ENCODE data around the gene ENPP3. TPM values are rescaled to one million over a fixed set of nuclear protein-coding genes. Genes with fewer than 3 reads are reported as not detected.

Gene ENPP3
- total and polyA plus RNA-seq, 2 of the 13 experiments (the other 11 are each of a cell fraction or from before 2014, with no cell fraction given): 40.0 to 75.4 TPM

DNA sequence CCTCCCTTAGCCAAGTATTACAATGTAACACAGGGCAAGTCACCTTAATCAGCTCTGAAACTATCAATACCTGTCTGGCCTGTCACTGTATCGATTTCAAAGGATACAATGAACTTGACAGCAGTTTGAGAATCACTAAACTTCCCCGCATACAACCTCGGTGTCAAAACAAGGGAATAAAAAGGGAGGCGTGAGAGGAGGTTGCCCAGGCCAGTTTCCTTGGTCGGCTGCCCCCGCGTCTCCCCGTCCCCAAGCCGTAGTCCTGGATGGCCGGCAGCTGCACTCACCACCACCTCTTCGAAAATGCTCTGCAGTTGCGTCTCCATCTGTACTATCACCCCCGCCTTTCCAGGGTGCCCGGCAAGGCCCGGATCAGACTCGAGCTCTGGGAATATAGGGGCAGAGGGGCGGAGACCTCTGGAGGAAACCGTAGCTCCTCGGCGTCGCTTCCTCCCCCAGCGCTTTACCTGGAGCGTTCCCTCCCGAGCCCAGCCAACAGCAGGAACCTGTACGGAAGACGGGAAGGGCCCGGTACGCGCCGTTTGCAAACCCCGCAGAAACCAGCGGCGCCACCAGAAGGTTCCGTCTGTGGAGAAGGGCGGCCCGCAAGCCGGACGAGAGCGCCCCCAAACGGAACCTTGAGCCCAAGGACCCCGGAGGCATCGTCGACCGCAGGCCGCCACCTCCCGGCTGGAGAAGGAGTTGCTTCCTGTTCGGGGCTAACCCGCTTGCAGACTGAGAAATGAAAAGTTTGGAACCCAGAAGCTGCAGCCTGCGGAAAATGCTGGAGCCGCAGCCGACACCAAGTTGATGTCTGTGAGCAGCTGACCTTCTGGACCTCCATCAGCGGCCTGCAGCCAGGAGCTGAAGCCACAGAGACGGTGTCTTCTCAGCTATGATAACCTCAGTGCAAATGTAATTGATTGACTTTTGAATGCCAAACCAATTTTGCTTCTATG lies 9.1 kb upstream of the ENPP3 start, which contains the start of gene MED23 (continued):
- TF ChIP-seq ZNF646 (CRISPR knock-in tag; IDR thresholded peaks at IDR 0.05) (peak; percentile 78), ZMYM4 (CRISPR knock-in tag; IDR thresholded peaks at IDR 0.05) (peak; percentile 100), MYPOP (CRISPR knock-in tag; IDR thresholded peaks at IDR 0.05) (peak; percentile 96), ZNF761 (CRISPR knock-in tag; conservative IDR thresholded peaks at IDR 0.05) (peak; percentile 100), SP1 (IDR thresholded peaks at IDR 0.05) (no peak), SP1 (CRISPR knock-in tag; IDR thresholded peaks at IDR 0.05) (peak; percentile 95), RBFOX2 (IDR thresholded peaks at IDR 0.05; ENCODE audit: low read depth, low read length) (peak; percentile 80), ZNF224 (CRISPR knock-in tag; IDR thresholded peaks at IDR 0.05) (peak; percentile 99), KDM2A (CRISPR knock-in tag; IDR thresholded peaks at IDR 0.05; ENCODE audit: borderline replicate concordance, low read depth) (peak; percentile 99), GABPB1 (CRISPR knock-in tag; IDR thresholded peaks at IDR 0.05) (peak; percentile 100), ERF (CRISPR knock-in tag; IDR thresholded peaks at IDR 0.05) (peak; percentile 100), ZNF496 (CRISPR knock-in tag; IDR thresholded peaks at IDR 0.05; ENCODE audit: insufficient replicate concordance) (no peak), ZBTB20 (CRISPR knock-in tag; IDR thresholded peaks at IDR 0.05; ENCODE audit: borderline replicate concordance, low read depth) (peak; percentile 99)
- TF ChIP-seq, protein P1, sequence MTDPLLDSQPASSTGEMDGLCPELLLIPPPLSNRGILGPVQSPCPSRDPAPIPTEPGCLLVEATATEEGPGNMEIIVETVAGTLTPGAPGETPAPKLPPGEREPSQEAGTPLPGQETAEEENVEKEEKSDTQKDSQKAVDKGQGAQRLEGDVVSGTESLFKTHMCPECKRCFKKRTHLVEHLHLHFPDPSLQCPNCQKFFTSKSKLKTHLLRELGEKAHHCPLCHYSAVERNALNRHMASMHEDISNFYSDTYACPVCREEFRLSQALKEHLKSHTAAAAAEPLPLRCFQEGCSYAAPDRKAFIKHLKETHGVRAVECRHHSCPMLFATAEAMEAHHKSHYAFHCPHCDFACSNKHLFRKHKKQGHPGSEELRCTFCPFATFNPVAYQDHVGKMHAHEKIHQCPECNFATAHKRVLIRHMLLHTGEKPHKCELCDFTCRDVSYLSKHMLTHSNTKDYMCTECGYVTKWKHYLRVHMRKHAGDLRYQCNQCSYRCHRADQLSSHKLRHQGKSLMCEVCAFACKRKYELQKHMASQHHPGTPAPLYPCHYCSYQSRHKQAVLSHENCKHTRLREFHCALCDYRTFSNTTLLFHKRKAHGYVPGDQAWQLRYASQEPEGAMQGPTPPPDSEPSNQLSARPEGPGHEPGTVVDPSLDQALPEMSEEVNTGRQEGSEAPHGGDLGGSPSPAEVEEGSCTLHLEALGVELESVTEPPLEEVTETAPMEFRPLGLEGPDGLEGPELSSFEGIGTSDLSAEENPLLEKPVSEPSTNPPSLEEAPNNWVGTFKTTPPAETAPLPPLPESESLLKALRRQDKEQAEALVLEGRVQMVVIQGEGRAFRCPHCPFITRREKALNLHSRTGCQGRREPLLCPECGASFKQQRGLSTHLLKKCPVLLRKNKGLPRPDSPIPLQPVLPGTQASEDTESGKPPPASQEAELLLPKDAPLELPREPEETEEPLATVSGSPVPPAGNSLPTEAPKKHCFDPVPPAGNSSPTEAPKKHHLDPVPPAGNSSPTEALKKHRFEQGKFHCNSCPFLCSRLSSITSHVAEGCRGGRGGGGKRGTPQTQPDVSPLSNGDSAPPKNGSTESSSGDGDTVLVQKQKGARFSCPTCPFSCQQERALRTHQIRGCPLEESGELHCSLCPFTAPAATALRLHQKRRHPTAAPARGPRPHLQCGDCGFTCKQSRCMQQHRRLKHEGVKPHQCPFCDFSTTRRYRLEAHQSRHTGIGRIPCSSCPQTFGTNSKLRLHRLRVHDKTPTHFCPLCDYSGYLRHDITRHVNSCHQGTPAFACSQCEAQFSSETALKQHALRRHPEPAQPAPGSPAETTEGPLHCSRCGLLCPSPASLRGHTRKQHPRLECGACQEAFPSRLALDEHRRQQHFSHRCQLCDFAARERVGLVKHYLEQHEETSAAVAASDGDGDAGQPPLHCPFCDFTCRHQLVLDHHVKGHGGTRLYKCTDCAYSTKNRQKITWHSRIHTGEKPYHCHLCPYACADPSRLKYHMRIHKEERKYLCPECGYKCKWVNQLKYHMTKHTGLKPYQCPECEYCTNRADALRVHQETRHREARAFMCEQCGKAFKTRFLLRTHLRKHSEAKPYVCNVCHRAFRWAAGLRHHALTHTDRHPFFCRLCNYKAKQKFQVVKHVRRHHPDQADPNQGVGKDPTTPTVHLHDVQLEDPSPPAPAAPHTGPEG (CRISPR knock-in tag; IDR thresholded peaks at IDR 0.05): peak; percentile 94
